Loucy (cell line): Measurements from ENCODE around the gene KCNS1.

Source experiments
- H2AFZ ChIP-seq: fragments of 200-600 bp; sonication (generic); 2 replicates; pipeline ENCODE4 v1.6.0; 2016; ENCODE audit warnings: antibody characterized with exemption, mild to moderate bottlenecking, low read length, moderate library complexity
- H3F3A ChIP-seq: fragments of 200-600 bp; 2 replicates; pipeline ENCODE4 v1.6.0; 2016; ENCODE audit warnings: antibody characterized with exemption, low read depth, mild to moderate bottlenecking
- H3K27me3 ChIP-seq: fragments of 200-600 bp; sonication (generic); 2 replicates; pipeline ENCODE4 v1.6.1; 2014; ENCODE audit warnings: low read length, mild to moderate bottlenecking; ENCODE audit not compliant: insufficient read depth, poor library complexity, severe bottlenecking
- H3K36me3 ChIP-seq: fragments of 200-600 bp; sonication (generic); 2 replicates; pipeline ENCODE4 v1.6.1; 2016; ENCODE audit warnings: low read length; ENCODE audit not compliant: insufficient read depth
- H3K4me1 ChIP-seq: fragments of 200-600 bp; sonication (generic); 2 replicates; pipeline ENCODE4 v1.5.1; 2014; ENCODE audit warnings: low read length, mild to moderate bottlenecking; ENCODE audit not compliant: insufficient read depth, poor library complexity, severe bottlenecking
- H3K4me2 ChIP-seq: fragments of 200-600 bp; sonication (generic); 2 replicates; pipeline ENCODE4 v1.6.0; 2014; ENCODE audit warnings: antibody characterized with exemption, low read length, low read depth, mild to moderate bottlenecking; ENCODE audit not compliant: poor library complexity, severe bottlenecking
- H3K4me3 ChIP-seq: fragments of 200-600 bp; sonication (generic); 2 replicates; pipeline ENCODE4 v1.5.1; 2014; ENCODE audit warnings: low read length, mild to moderate bottlenecking, mixed read lengths; ENCODE audit not compliant: poor library complexity, severe bottlenecking
- H3K79me2 ChIP-seq: fragments of 200-600 bp; sonication (generic); 2 replicates; pipeline ENCODE4 v1.6.1; 2014; ENCODE audit warnings: low read length; ENCODE audit not compliant: insufficient read depth
- H3K9ac ChIP-seq: fragments of 200-600 bp; sonication (generic); 2 replicates; pipeline ENCODE4 v1.6.0; 2014; ENCODE audit warnings: mild to moderate bottlenecking, low read depth, low read length, moderate library complexity; ENCODE audit not compliant: poor library complexity, severe bottlenecking
- H3K9me2 ChIP-seq: fragments of 200-600 bp; sonication (generic); replicated peaks from 2 replicates; pipeline ENCODE4 v1.6.1; 2016; ENCODE audit warnings: low read depth, low read length, mixed read lengths
- H3K9me3 ChIP-seq: fragments of 200-600 bp; sonication (generic); 2 replicates; pipeline ENCODE4 v1.6.1; 2014; ENCODE audit warnings: mild to moderate bottlenecking, antibody characterized with exemption, low read length, low read depth; ENCODE audit not compliant: insufficient read depth
- H4K20me1 ChIP-seq: fragments of 200-600 bp; sonication (generic); 2 replicates; pipeline ENCODE4 v1.6.0; 2014; ENCODE audit warnings: antibody characterized with exemption, low read length, mild to moderate bottlenecking; ENCODE audit not compliant: insufficient read depth, poor library complexity, severe bottlenecking
- CTCF ChIP-seq: fragments of 200-600 bp; sonication (generic); conservative IDR thresholded peaks from 2 replicates; pipeline ENCODE4 v1.5.1; 2014; ENCODE audit warnings: mild to moderate bottlenecking, antibody characterized with exemption, low read length
- EZH2phosphoT487 ChIP-seq: fragments of 200-600 bp; IDR thresholded peaks from 2 replicates; pipeline ENCODE4 v1.6.1; 2018; ENCODE audit warnings: antibody characterized with exemption, mild to moderate bottlenecking, moderate library complexity, borderline replicate concordance

KCNS1 gene

GRCh38 chr20:45118028-45118427, 17.1 kb upstream of the KCNS1 start:
- no peak overlapping the region for H3K9ac ChIP-seq
- H3K36me3 ChIP-seq: no peaks in the 10 kb centered on the region
- no peaks in the 10 kb centered on the region for H3K79me2 ChIP-seq
- TF ChIP-seq CTCF (peak; percentile 47), EZH2phosphoT487 (no peak)
- H4K20me1 ChIP-seq: no peaks in the 10 kb centered on the region
- no peak overlapping the region for H3K4me3 ChIP-seq
- no peaks in the 10 kb centered on the region for H3F3A ChIP-seq
- no peaks in the 10 kb centered on the region for H3K27me3 ChIP-seq
- H2AFZ ChIP-seq: no peak overlapping the region
- no peaks in the 10 kb centered on the region for H3K9me2 ChIP-seq
- no peak overlapping the region for H3K4me2 ChIP-seq
- no peaks in the 10 kb centered on the region for H3K4me1 ChIP-seq
- H3K9me3 ChIP-seq: no peaks in the 10 kb centered on the region

- no peaks in the 10 kb centered on the region for H3K36me3 ChIP-seq
- TF ChIP-seq EZH2phosphoT487 (no peak), CTCF (no peak)
- H3K4me2 ChIP-seq: no peak overlapping the region
- no peaks in the 10 kb centered on the region for H3K4me1 ChIP-seq
- no peaks in the 10 kb centered on the region for H3K27me3 ChIP-seq
- H3K9me3 ChIP-seq: no peaks in the 10 kb centered on the region
- H3K9me2 ChIP-seq: no peaks in the 10 kb centered on the region
- no peaks in the 10 kb centered on the region for H4K20me1 ChIP-seq
- no peaks in the 10 kb centered on the region for H3K79me2 ChIP-seq
- no peak overlapping the region for H2AFZ ChIP-seq
- no peak overlapping the region for H3K9ac ChIP-seq
- no peak overlapping the region for H3K4me3 ChIP-seq
- H3F3A ChIP-seq: no peaks in the 10 kb centered on the region
Observed at GRCh38 chr20:45117581-45117980, 16.7 kb upstream of the KCNS1 start.

- no peaks in the 10 kb centered on the region for H3K9me2 ChIP-seq
- no peaks in the 10 kb centered on the region for H3K4me1 ChIP-seq
- no peaks in the 10 kb centered on the region for H3K79me2 ChIP-seq
- no peak overlapping the region for H3K9ac ChIP-seq
- no peak for TF ChIP-seq CTCF
- TF ChIP-seq EZH2phosphoT487: no peak
- H4K20me1 ChIP-seq: no peaks in the 10 kb centered on the region
- H3K36me3 ChIP-seq: no peaks in the 10 kb centered on the region
- no peak overlapping the region for H2AFZ ChIP-seq
- no peaks in the 10 kb centered on the region for H3K27me3 ChIP-seq
- H3K9me3 ChIP-seq: no peaks in the 10 kb centered on the region
- no peaks in the 10 kb centered on the region for H3F3A ChIP-seq
- no peak overlapping the region for H3K4me3 ChIP-seq
- no peak overlapping the region for H3K4me2 ChIP-seq
Observed at GRCh38 chr20:45115829-45116228, 14.9 kb upstream of the KCNS1 start.
